Stimulated activated CD8-positive, alpha-beta memory T cell treated with anti-CD3 and anti-CD28 coated beads, Interleukin-7, amount 100 ng/mL, for 4 hours (primary cell): ENCODE results near the gene CD209.
"Not testable (repeated sequence)": the region's sequence is repeated elsewhere in the genome, so short reads cannot be mapped to it uniquely, and the experiment has no call there.

Experiments used
- DNase-seq, 2 donors: peaks; one replicate each; pipeline ENCODE4 v3.0.0-alpha.2; 2020; ENCODE audit warnings: low read depth in 2 of 2

Gene CD209

DNA sequence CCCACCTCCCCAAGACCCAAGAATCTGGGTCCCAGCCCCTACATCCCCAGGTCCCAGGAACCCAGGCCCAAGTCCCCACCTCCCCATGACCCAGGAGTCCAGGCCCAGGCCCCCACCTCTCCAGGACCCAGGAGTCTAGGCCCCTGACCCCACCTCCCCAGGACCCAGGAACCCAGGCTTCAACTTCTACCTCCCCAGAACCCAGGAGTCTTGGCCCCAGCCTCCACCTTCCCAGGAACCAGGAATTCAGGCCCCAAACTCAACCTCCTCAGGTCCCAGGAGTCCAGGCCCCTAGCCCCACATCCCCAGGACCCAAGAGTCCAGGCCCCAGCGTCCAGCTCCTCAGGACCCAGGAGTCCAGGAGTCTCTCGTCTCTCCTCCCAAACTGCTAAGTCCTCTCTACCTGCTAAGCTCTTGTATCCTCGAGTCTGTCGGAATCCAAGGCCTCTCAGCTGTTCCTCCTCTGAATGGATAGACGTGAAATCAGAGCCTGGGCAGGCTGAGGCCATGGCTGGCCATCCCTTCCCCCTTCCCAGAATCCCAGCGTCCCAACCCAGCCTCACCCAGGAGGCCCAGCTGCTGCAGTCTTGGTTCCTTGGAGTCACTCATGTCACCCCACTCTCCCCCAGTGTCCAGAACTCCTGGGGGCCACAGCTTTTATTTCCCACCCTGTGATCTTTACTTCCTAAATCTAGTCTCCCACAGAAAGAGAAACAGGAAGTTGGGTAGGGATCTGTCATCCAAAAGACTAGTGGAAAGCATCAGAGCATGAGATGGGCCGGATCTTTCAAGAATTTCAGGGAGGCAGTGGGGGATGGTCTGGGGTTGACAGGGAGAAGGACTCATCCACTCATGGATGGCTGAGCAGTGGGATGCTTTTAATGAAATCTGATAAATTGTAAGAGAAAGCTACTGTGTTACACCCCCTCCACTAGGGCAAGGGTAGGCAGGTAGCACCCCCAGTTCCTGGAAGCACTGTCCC lies at the start of gene CD209:
CD209 (minus strand) TSS at position 632 of the 982 bp plus-strand sequence; CDS start at position 609, 23 bp downstream.
- no peak for DNase-seq

- DNase-seq, result no peak
These were observed 48.3 kb upstream of the CD209 start for GRCh38 chr19:7795555-7796161.

DNA sequence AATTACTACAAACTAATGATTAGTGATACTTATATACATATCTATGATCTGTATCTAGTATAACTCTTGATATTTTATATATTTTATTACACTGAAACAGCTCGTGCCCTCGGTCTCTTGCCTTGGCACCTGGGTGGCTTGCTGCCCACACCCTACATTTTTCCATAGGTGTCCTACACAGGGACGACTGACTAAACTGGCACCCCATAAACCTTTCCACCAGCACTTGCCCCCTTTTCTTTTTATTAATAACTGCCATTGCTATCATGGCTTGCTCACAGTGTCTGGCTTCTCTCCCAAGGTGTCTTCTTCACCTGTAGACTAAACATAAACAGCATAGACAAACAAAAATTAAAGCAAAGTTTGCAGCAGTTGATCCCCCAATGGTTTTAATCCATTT lies 46.2 kb upstream of the CD209 start:
- DNase-seq, result no peak

DNA sequence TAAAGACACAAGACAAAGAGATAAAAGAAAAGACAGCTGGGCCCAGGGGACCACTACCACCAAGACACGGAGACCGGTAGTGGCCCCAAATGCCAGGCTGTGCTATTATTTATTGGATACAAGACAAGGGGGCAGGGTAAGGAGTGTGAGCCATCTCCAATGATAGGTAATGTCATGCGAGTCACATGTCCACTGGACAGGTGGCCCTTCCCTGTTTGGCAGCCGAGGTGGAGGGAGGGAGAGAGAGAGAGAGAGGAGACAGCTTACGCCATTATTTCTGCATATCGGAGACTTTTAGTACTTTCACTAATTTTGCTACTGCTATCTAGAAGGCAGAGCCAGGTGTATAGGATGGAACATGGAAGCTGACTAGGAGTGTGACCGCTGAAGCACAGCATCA lies 45.4 kb upstream of the CD209 start:
- DNase-seq, result not testable (repeated sequence)

- DNase-seq, result no peak
These were observed 44.9 kb upstream of the CD209 start for GRCh38 chr19:7792281-7792680.

DNA sequence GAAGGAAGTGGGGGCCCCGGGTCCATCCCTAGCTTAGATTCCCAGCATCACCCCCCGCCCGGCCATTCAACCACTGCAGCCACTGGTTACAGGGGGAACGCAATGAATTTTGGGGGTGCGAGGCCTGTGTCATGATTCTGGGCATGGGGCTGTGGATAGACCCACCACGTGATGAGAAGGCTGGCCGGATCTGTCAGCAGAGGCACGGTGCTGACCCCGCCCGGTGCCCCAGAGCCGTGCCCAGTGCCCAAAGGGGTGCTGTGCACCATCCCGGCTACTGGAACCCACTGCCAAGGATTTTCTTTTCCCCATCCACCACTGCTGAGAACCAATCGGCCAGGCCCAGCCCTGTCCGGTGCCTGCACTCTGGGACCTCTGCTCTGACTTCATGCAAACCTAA lies 43.1 kb upstream of the CD209 start:
- no peak for DNase-seq

DNA sequence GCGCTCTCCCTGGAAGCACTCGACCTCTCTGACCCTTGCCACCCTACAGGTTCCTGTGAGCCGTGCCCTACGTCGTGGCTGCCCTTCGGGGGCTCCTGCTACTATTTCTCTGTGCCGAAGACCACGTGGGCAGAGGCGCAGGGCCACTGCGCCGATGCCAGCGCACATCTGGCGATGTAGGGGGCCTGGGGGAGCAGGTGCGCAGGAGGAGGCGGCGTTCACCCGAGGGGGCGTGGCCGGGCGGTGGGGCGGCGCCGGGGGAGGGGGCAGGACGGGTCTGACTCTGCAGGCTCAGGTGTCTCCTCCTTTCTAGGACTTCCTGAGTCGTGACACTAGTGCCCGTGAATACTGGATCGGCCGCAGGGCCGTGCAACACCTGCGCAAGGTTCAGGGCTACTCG lies 42.1 kb upstream of the CD209 start:
- peak in 1 of 2 donors; percentile 9 for DNase-seq

GRCh38 chr19:7788933-7789323 lies 41.6 kb upstream of the CD209 start:
- no peak for DNase-seq

DNA sequence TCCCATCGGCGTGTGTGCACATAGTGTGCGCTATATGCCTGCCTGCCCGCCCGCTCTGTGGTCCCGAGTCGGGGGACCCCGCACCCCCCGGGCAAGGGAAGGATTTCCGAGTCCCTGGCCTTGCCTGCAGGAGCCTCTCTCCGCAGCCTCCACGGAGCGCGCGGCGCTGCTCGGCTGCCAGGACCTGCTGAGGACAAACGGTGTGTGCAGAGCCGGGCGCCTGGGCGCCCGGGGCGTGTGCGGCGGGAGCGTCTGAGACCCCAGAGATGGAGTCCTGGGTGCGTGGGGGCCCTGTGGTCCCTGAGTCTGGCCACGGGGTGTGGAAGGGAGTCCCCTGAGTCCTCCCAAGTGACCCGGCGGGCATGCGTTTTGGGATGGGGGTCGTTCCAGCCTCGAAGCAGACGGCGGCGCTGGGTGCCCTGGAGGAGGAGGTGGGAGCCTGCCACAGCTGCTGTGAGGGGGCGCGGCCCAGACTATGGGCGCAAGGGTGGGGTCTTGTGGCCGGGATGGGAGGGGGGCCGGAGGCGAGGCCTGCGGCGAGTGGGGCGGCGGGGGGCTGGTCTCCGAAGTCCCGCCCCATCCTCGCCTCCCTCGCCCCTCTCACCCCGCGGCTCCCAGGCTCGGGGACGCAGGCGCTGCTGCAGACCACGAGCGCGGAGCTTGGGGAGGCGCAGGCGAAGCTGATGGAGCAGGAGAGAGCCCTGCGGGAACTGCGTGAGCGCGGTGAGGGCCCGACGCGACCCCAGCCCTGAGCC lies 41.0 kb upstream of the CD209 start:
- no peak for DNase-seq

DNA sequence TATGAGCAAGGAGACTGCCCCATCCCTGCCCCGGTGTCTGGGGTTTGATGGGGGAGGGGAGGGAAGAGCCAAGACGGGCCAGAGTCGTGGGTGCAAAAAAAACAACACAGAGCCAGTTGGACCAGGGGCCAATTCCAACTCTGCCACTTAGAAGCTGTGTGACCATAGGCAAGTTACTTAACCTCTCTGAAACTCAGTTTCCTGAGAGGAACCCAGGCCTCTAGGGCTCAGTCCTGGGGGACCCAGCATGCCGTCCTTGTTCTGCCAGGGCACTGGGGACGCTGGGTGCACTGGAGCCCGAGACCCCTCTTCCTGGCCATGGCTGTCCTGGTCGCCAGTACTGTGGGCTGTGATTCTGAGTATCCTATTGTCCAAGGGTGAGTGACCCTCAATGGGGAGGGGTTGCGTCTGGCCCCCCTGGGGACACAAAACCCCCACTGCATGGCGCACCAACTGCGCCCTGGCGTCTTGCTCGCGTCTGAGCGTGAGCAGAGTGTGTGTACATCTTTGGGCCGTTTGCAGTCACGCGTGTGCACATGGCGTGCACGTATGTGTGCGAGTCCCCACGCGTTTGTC lies 40.4 kb upstream of the CD209 start:
- DNase-seq, result no peak

DNA sequence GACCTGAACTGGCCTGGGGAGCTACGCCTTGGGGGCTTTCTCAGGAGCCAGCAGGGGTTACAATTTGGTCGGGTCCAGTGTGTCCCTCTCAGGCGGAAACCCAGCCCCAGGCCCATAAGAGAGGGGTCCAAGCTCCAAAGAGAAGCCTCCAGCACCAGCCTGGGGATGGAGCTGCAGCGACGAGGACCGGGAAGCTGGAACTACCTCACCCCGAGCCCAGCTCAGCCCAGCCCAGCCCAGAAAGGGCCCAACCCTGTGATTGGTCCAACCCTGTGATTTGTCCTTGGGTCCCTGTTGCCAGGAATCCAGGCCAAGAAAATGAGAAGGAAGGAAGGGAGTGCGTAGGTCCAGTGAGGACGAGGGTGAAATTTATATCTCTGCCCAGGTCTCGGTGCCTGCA lies 39.8 kb upstream of the CD209 start:
- DNase-seq, result no peak

DNA sequence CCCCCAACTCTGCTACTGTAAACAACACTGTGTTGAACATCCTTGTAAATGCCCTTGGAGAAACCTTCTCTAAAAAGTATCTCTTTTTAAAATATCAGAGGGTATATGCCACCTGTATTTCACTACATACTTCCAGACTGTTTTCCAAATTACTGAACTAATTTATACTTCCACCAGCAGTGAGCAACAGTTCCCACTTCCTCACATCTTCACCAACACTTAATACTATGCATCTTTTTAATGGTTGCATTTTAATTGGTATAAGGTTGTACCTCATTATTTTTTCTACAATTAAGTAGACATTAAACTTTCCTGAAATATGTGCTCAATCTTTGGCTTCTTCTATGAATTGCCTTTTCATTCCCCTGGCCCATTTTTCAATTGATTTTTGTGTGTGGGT lies 37.5 kb upstream of the CD209 start:
- DNase-seq, result no peak

GRCh38 chr19:7783991-7784423 lies 36.7 kb upstream of the CD209 start:
- DNase-seq, result no peak

DNA sequence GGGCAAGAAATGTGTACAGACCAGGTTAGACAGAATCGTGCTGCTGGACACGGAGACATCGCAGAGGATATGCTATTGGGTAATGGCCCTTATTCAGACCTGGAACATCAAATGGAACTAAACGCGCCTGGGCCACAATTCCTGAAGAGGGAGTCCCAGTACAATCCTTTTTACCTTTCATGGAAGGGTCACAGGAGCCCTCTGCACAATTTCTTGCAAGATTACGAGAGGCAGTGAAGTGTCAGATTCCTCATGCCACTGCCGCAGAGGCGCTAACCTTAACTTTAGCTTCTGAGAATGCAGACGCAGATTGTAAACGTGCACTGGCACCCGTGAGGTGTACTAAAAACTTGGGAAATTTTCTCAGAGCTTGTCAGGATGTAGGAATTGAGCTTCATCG lies 33.8 kb upstream of the CD209 start:
- DNase-seq, result no peak

GRCh38 chr19:7779631-7780486 lies 32.5 kb upstream of the CD209 start:
- no peak for DNase-seq

- no peak for DNase-seq
These were observed 30.7 kb upstream of the CD209 start for GRCh38 chr19:7778081-7778480.

DNA sequence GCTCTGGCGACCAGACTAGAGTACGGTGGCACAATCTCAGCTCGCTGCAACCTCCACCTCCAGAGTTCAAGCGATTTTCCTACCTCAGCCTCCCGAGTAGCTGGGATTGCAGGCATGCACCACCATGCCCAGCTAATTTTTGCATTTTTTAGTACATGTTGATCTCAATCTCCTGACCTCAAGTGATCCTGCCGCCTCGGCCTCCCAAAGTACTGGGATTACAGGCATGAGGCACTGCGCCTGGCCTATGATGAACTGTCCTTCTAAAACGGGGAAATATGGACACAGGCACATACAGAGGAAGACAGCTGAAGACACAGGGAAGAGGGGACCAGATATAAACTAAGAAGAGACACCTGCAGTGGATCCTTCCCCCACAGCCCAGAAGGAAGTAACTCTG lies 28.4 kb upstream of the CD209 start:
- no peak for DNase-seq

GRCh38 chr19:7773841-7774240 lies 26.5 kb upstream of the CD209 start:
- DNase-seq, result no peak

- DNase-seq, result peak; percentile 5 to 12
These were observed 25.5 kb upstream of the CD209 start for GRCh38 chr19:7772752-7773291.

- DNase-seq, result no peak
These were observed 23.7 kb upstream of the CD209 start for GRCh38 chr19:7771072-7771471.

DNA sequence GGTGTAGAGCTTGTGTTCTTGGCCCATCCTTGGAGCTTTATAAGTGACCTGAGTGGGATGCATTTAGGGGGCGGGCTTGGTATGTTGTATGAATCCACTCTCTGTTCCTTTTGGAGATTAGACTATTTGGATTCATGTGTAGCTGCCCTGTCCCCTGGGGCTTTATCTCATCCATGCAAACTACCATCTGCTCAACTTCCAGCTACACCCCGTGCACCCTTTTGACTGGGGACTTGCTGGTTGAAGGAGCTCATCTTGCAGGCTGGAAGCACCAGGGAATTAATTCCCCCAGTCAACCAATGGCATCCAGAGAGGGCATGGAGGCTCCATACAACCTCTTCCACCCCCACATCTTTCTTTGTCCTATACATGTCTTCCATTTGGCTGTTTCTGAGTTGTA lies 21.8 kb upstream of the CD209 start:
- DNase-seq, result no peak
